ENCODE measurements around the gene ZFYVE1. TPM values are rescaled to one million over a fixed set of nuclear protein-coding genes. Genes with fewer than 3 reads are reported as not detected.

The ZFYVE1 gene
- polyA plus RNA-seq, 2 of the 4 experiments (the other 2 are of a cell fraction): 7.4 to 9.4 TPM

GRCh38 chr14:73058922-73059673 lies 32.2 kb upstream of the ZFYVE1 start:
- DNase-seq (ENCODE audit: low read depth in 1 of 2, low spot score in 1 of 2): peak; percentile 39 to 47
- ChIA-PET POLR2A (interaction anchor here (0.6 to 2.3 kb wide), 16 partner anchors 9 to 701 kb away, joined by 3 to 38 read pairs (median 5); partner anchors contain the start of genes PSEN1 and ZFYVE1), CTCF (interaction anchor here (0.8 to 1.5 kb wide), 2 partner anchors 19 to 106 kb away, joined by 3 to 4 read pairs; no protein-coding TSS in a partner anchor)
- H3K4me1 ChIP-seq: peaks cover 20% of the 10 kb centered on the region; the same call in 2 of the 3 replicates
- H3K4me2 ChIP-seq: peak overlapping the region; percentile 75
- no peaks in the 10 kb centered on the region for H3K9me3 ChIP-seq
- H3K27ac ChIP-seq: peak overlapping the region; percentile 88 to 91
- H3K4me3 ChIP-seq: peak overlapping the region; percentile 75
- peak; percentile 55 to 60 for ATAC-seq
- WGBS (ENCODE audit: missing lambda C conversion rate): 1% methylated on average over 27 of the region's 27 CpGs
- FAIRE-seq: no peak
- TF ChIP-seq EP300 (IDR thresholded peaks at IDR 0.05) (no peak), HMGXB4 (CRISPR knock-in tag; IDR thresholded peaks at IDR 0.05; ENCODE audit: borderline replicate concordance) (no peak), BHLHE40 (IDR thresholded peaks at IDR 0.05; ENCODE audit: low read depth, low read length) (no peak), HDAC2 (IDR thresholded peaks at IDR 0.05) (no peak), TFCP2L1 (CRISPR knock-in tag; IDR thresholded peaks at IDR 0.05) (no peak), EHMT2 (IDR thresholded peaks at IDR 0.05; ENCODE audit: low read depth) (no peak), ZC3H11A (IDR thresholded peaks at IDR 0.05) (no peak), CHD2 (IDR thresholded peaks at IDR 0.05; ENCODE audit: low read length, partially characterized antibody) (no peak), ATOH8 (CRISPR knock-in tag; IDR thresholded peaks at IDR 0.05; ENCODE audit: low read depth) (no peak), MYC (IDR thresholded peaks at IDR 0.05; ENCODE audit: borderline replicate concordance, low read length) (no peak), RARB (CRISPR knock-in tag; IDR thresholded peaks at IDR 0.05) (no peak), ZFP36 (IDR thresholded peaks at IDR 0.05; ENCODE audit: borderline replicate concordance, partially characterized antibody) (no peak), HOXB5 (CRISPR knock-in tag; IDR thresholded peaks at IDR 0.05) (no peak), PBX3 (IDR thresholded peaks at IDR 0.05) (no peak), POLR2A (IDR thresholded peaks at IDR 0.05; ENCODE audit: low read length) (no peak), KDM5A (IDR thresholded peaks at IDR 0.05) (no peak), JUN (IDR thresholded peaks at IDR 0.05) (no peak), RCOR1 (IDR thresholded peaks at IDR 0.05; ENCODE audit: low read depth, low read length) (no peak), PHF8 (IDR thresholded peaks at IDR 0.05; ENCODE audit: borderline replicate concordance, low read depth) (no peak; the same call in 1 of the 2 replicates)

GRCh38 chr14:73058224-73058921 lies 31.5 kb upstream of the ZFYVE1 start, which contains the start of gene RBM25:
Gene RBM25 (plus strand): TSS chr14:73058534. CDS start chr14:73071642, 13,108 bp downstream.
- POLR2A ChIA-PET: interaction anchor here (0.6 to 2.3 kb wide), 20 partner anchors 9 to 702 kb away, joined by 3 to 38 read pairs (median 4); partner anchors contain the start of genes PSEN1 and ZFYVE1
- H3K9me3 ChIP-seq: no peaks in the 10 kb centered on the region
- FAIRE-seq: peak; percentile 51
- H3K4me2 ChIP-seq: peak within 1 kb of the TSS; percentile 90
- ATAC-seq: peak; percentile 94 to 98
- peak; percentile 98 to 99 for DNase-seq (ENCODE audit: low read depth in 1 of 2, low spot score in 1 of 2)
- H3K27ac ChIP-seq: peak within 1 kb of the TSS; percentile 88 to 91
- H3K4me3 ChIP-seq: peak within 1 kb of the TSS; percentile 75
- CTCF ChIA-PET: interaction anchor here (1.5 to 1.6 kb wide), 2 partner anchors 20 to 115 kb away, joined by 4 read pairs; no protein-coding TSS in a partner anchor
- H3K4me1 ChIP-seq: peaks cover 20% of the 10 kb centered on the region; the same call in 2 of the 3 replicates
- WGBS (ENCODE audit: missing lambda C conversion rate): 2% methylated on average over 44 of the region's 57 CpGs
- TF ChIP-seq HOXB5 (CRISPR knock-in tag; IDR thresholded peaks at IDR 0.05) (0 out of 2 replicates have a peak, but pooled peaks have one; percentile 59), E2F6 (IDR thresholded peaks at IDR 0.05; ENCODE audit: borderline replicate concordance, low read depth) (peak; percentile 53), MAX (IDR thresholded peaks at IDR 0.05) (peak; percentile 89), CHD2 (IDR thresholded peaks at IDR 0.05; ENCODE audit: low read length, partially characterized antibody) (peak; percentile 26), HOXB13 (CRISPR knock-in tag; IDR thresholded peaks at IDR 0.05; ENCODE audit: low read depth) (no peak), JUN (IDR thresholded peaks at IDR 0.05) (peak; percentile 90 to 97; a peak in 4 of 5 replicates), REST (IDR thresholded peaks at IDR 0.05) (no peak), GATA3 (IDR thresholded peaks at IDR 0.05; ENCODE audit: borderline replicate concordance) (peak; percentile 56; the same call in 1 of the 2 replicates), FOSL2 (IDR thresholded peaks at IDR 0.05) (peak; percentile 71), FOSL2 (CRISPR knock-in tag; IDR thresholded peaks at IDR 0.05) (peak; percentile 99), RFX5 (IDR thresholded peaks at IDR 0.05) (0 out of 2 replicates have a peak, but pooled peaks have one; percentile 38)

Measured in A549 (cell line).